Thyroid gland (tissue), 4 donors: ENCODE results near the gene WNK2.

ENCODE experiments used
- CTCF ChIP-seq, 6 experiments: fragments of 200-600 bp in 3 of 6; fragments of 450-650 bp in 3 of 6; sonication (generic) in 3 of 6; IDR thresholded peaks; one replicate each; pipeline ENCODE4 v1.5.1; 2016 to 2019; ENCODE audit warnings: antibody characterized with exemption in 6 of 6, mild to moderate bottlenecking in 2 of 6, inconsistent platforms in 1 of 6, moderate library complexity in 1 of 6
- POLR2A ChIP-seq, 2 donors: fragments of 450-650 bp; IDR thresholded peaks; one replicate each; pipeline ENCODE4 v1.6.1; 2017; ENCODE audit warnings: antibody characterized with exemption in 2 of 2, mild to moderate bottlenecking in 2 of 2, moderate library complexity in 1 of 2

GRCh38 chr9:93167838-93168237 lies 16.1 kb upstream of the WNK2 start:
- TF ChIP-seq CTCF (IDR thresholded peaks at IDR 0.05): no peak
- no peak for TF ChIP-seq POLR2A (IDR thresholded peaks at IDR 0.05)
